GM19455 (cell line): ENCODE results near the gene PANK4.

Source experiments
- ATAC-seq: cut with Tn5 transposase; IDR thresholded peaks from one replicate; pipeline ENCODE4 v1.9.1; 2021; ENCODE audit not compliant: unreplicated experiment

Gene PANK4

GRCh38 chr1:2501041-2501819, 25.2 kb downstream of the PANK4 start:
- ATAC-seq = no peak

GRCh38 chr1:2499986-2500596, 26.3 kb downstream of the PANK4 start:
- no peak for ATAC-seq

GRCh38 chr1:2499260-2499659, 27.1 kb downstream of the PANK4 start:
- no peak for ATAC-seq

- no peak for ATAC-seq
These were observed 27.7 kb downstream of the PANK4 start for GRCh38 chr1:2498648-2499047.

DNA sequence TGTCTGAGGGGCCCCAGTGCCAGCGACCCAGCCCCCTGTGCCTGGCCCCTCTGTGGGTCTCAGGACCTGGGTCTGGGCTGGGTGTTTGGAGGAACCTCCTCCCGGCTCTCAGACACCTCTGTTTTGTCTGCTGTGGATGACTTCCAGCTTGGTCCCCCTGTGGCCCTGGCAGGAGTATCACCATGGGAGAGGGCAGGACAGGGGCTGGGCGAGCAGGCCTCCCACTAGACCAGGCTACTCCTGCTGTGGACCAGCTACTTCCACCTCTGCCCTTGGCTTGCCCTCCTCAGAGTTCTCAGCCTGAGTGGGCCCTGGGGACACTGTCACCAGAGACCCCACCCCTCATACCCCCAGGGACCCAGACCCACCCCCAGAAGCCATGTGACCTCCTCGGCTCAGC, 28.5 kb downstream of the PANK4 start:
- ATAC-seq = no peak

- ATAC-seq = no peak
These were observed 29.6 kb downstream of the PANK4 start for GRCh38 chr1:2496746-2497145.

GRCh38 chr1:2496087-2496622, 30.2 kb downstream of the PANK4 start:
- no peak for ATAC-seq

DNA sequence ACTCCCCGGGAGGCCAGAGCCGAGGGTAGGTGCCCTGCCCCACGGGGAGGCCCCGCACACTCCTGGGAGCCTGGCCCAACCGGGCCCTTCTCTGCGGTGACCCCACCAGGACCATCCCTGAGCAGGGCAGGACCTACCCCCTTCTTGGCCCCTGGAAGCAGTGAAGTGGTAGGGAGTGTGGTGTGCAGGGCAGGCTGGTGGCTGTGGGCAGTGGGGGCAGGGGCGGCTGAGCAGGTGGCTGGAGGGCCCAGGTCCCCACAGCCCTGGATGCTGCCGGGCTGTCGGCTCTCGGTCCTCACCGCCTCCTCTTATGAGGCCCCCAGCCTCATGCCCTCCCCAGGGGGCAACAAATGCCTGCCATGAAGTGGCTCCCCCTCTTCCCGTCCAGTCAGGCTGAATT, 30.9 kb downstream of the PANK4 start:
- ATAC-seq = no peak

GRCh38 chr1:2495026-2495425, 31.4 kb downstream of the PANK4 start:
- no peak for ATAC-seq

GRCh38 chr1:2494323-2494693, 32.1 kb downstream of the PANK4 start:
- ATAC-seq = no peak

- ATAC-seq = no peak
These were observed 32.6 kb downstream of the PANK4 start for GRCh38 chr1:2493691-2494322.

DNA sequence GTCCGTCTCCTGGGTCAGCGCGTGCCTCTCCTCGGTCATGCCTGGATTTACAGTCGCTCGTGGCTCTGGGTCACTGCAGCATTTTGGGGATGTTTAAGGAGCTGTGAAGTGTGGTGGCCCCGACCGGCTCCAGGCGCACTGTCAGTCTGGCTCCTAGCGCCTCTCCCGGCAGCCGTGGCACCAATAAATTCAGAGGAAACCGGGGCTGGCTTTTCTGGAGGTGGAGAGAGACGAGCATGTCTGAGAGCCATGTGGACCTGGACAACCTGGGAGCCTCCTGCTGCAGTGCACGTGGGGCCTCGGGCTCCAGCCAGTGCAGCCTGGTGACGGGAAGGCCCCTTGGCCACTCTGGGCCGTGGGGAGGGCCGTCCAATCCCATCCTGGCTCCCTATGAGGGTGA, 33.2 kb downstream of the PANK4 start:
- ATAC-seq = no peak

- no peak for ATAC-seq
These were observed 34.3 kb downstream of the PANK4 start for GRCh38 chr1:2492091-2492490.

- no peak for ATAC-seq
These were observed 36.8 kb downstream of the PANK4 start for GRCh38 chr1:2489615-2490014.

DNA sequence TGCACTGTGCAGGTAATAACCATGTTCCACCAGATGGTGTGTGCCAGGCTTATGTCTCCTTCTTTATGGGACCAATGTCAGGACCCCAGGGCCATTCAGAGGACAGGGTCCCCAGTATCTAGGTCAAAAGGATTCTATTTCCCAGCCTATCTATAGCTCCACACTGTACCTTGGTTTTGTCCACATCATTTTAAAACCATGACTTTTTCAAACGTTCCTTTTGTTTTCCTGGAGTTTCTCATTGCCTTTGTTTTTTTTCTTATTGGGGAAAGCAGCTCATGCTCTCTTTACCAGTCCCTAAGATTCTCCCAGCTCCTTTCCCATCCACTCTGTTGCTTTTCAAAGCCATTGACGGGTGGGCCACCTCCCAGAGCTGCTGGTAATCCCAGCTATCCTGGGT, 37.7 kb downstream of the PANK4 start:
- no peak for ATAC-seq

DNA sequence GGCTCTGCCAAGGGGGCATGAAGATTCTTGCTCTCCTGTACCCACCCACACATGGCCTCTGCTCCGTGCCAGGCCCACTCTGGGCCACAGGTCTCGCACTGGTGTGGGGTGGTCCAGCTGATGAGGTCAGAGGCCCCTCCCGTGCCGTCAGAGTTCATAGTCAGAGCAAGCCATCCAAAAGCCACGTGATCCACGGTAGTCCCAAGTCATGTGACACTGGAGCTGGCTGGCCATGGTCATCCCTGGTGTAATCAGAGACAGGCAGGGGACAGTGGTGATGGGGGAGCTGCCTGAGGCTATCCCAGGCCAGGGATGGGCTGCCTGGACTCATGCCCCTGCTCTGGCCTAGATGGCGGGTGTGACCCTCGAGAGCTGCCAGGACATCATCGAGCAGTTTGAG, 39.8 kb downstream of the PANK4 start:
- ATAC-seq = no peak

DNA sequence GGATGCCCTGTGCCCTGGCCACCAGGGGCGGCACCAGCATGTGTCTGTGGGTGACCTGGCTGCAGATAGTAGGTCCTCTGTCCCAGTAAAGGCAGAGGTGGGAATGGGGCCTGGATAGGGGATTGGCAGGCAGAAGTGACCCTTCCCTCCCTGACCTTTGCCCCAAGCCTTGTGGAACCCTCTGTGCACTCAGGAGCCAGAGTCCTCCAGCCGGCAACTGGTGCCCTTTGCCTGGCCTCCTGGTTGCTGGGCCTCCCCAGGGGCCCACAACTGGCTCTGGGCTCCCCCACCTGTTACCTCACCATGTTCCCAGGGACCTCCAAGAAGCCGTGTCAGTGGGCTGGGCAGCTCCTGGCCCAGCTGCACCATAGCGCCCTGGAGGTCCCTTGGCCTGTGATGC, 40.4 kb downstream of the PANK4 start:
- ATAC-seq = no peak

DNA sequence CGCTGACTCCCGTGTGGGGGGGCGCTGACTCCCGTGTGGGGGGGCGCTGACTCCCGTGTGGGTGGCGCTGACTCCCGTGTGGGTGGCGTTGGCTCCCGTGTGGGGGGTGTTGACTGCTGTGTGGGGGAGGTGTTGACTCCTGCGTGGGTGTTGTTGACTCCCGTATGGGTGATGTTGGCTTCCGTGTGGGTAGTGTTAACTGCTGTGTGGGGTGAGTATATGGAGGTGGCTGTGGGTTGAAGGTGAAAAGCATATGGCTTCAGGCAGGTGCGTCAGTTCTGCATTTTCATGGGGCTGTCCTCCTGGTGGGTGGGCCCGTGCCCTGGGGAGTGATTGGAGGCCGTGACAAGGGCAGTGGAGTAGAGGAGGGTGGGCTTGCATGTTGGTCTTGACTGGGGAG, 42.4 kb downstream of the PANK4 start:
- no peak for ATAC-seq

GRCh38 chr1:2483026-2483425, 43.4 kb downstream of the PANK4 start:
- no peak for ATAC-seq

GRCh38 chr1:2482588-2482987, 43.8 kb downstream of the PANK4 start:
- ATAC-seq = no peak

- no peak for ATAC-seq
These were observed 44.5 kb downstream of the PANK4 start for GRCh38 chr1:2481885-2482284.

DNA sequence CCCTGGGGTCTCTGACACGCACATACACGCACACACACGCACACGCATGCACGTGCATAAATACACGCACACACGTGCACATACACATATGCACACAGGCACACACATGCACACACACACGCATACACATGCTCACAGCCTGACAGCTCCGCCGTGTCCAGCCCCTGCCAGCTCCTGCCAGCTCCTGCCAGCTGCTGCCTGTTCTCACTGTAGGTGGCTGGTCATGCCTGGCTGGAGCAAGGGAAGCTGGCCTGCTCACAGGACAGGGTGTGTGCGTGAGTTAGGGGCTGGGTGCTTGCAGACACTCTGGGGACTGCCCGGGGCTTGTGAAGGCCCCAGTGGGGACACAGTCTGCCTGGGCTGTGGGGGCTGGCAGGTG, 45.4 kb downstream of the PANK4 start:
- ATAC-seq = no peak
